SU-DHL-6 (cell line): ENCODE results near the gene DTNBP1.

Source experiments
- H2AFZ ChIP-seq: fragments of 200-600 bp; sonication (generic); 2 replicates; pipeline ENCODE4 v1.6.1; 2014; ENCODE audit warnings: low read depth, mild to moderate bottlenecking, moderate library complexity, mixed read lengths, antibody characterized with exemption, low read length; ENCODE audit not compliant: severe bottlenecking
- H3F3A ChIP-seq: fragments of 200-600 bp; shearing (Covaris generic); 2 replicates; pipeline ENCODE4 v1.6.0; 2016; ENCODE audit warnings: antibody characterized with exemption, mild to moderate bottlenecking; ENCODE audit not compliant: insufficient read depth
- H3K27ac ChIP-seq: fragments of 200-600 bp; sonication (generic); 2 replicates; pipeline ENCODE4 v1.5.1; 2016; ENCODE audit warnings: low read depth, mild to moderate bottlenecking, low read length, moderate library complexity, mixed read lengths
- H3K27me3 ChIP-seq: fragments of 200-600 bp; sonication (generic), shearing (Covaris generic); 2 replicates; pipeline ENCODE4 v1.6.0; 2014; ENCODE audit warnings: mild to moderate bottlenecking, low read length
- H3K36me3 ChIP-seq: fragments of 200-600 bp; sonication (generic); 2 replicates; pipeline ENCODE4 v1.6.1; 2014; ENCODE audit warnings: mild to moderate bottlenecking, low read length, mixed read lengths
- H3K4me2 ChIP-seq: fragments of 300-600, 200-600 bp; shearing (Covaris generic), sonication (generic); 2 replicates; pipeline ENCODE4 v1.6.0; 2014; ENCODE audit warnings: low read length, low read depth, mild to moderate bottlenecking; ENCODE audit not compliant: poor library complexity, severe bottlenecking
- H3K4me3 ChIP-seq: fragments of 200-600 bp; sonication (generic); 2 replicates; pipeline ENCODE4 v1.5.1; 2014; ENCODE audit warnings: antibody characterized with exemption, low read length, mild to moderate bottlenecking, mixed read lengths; ENCODE audit not compliant: insufficient read depth, poor library complexity, severe bottlenecking
- H3K79me2 ChIP-seq: fragments of 200-600 bp; sonication (generic); 2 replicates; pipeline ENCODE4 v1.6.1; 2014; ENCODE audit warnings: mild to moderate bottlenecking, low read length, moderate library complexity; ENCODE audit not compliant: insufficient read depth
- H3K9ac ChIP-seq: fragments of 200-600 bp; sonication (generic); 2 replicates; pipeline ENCODE4 v1.7.0; 2014; ENCODE audit warnings: mild to moderate bottlenecking, low read length
- H3K9me2 ChIP-seq: fragments of 200-600 bp; sonication (generic); replicated peaks from 2 replicates; pipeline ENCODE4 v1.6.1; 2014; ENCODE audit warnings: low read length; ENCODE audit not compliant: insufficient read depth
- H3K9me3 ChIP-seq: fragments of 200-600 bp; sonication (generic); 2 replicates; pipeline ENCODE4 v1.6.1; 2014; ENCODE audit warnings: low read length, mixed read lengths; ENCODE audit not compliant: insufficient read depth
- H4K20me1 ChIP-seq: fragments of 200-600 bp; sonication (generic); 2 replicates; pipeline ENCODE4 v1.6.1; 2014; ENCODE audit warnings: low read depth, mild to moderate bottlenecking, antibody characterized with exemption, low read length, moderate library complexity, mixed read lengths
- EZH2phosphoT487 ChIP-seq: fragments of 200-600 bp; sonication (generic), shearing (Covaris generic); conservative IDR thresholded peaks from 2 replicates; pipeline ENCODE4 v1.6.1; 2018; ENCODE audit warnings: mild to moderate bottlenecking, antibody characterized with exemption, low read length, moderate library complexity, mixed read lengths
- TF ChIP-seq, protein P1 (sequence below): fragments of 200-600 bp; sonication (generic); IDR thresholded peaks from one replicate; pipeline ENCODE4 v1.5.1; 2017; ENCODE audit warnings: antibody characterized with exemption, mild to moderate bottlenecking, low read length, moderate library complexity; ENCODE audit not compliant: insufficient read depth, poor library complexity, severe bottlenecking

Gene DTNBP1

DNA sequence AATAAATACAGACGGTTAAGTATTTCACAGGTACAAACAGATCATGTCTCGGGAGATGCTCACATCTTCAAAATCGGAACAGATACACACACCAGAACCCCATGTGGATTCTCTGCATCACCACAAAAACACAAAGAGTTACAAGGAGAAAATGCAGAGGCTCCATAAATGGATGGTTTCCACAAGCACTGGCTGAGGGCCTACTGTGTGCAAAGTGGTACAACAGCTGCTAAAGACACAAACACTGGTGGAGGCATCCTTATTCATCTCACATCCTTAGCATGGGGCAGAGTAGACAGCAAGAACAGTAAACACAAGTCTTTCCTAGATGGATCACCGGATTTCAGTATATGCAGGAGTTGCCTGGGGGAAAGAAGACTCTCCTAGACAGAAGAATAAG, 88.8 kb downstream of the DTNBP1 start:
- no peak overlapping the region for H2AFZ ChIP-seq
- no peaks in the 10 kb centered on the region for H3K27me3 ChIP-seq
- no peaks in the 10 kb centered on the region for H3F3A ChIP-seq
- no peaks in the 10 kb centered on the region for H3K9me3 ChIP-seq
- H3K4me3 ChIP-seq = no peak overlapping the region
- H3K9ac ChIP-seq = no peak overlapping the region
- no peak overlapping the region for H3K27ac ChIP-seq
- no peak overlapping the region for H3K4me2 ChIP-seq
- TF ChIP-seq, protein P1, sequence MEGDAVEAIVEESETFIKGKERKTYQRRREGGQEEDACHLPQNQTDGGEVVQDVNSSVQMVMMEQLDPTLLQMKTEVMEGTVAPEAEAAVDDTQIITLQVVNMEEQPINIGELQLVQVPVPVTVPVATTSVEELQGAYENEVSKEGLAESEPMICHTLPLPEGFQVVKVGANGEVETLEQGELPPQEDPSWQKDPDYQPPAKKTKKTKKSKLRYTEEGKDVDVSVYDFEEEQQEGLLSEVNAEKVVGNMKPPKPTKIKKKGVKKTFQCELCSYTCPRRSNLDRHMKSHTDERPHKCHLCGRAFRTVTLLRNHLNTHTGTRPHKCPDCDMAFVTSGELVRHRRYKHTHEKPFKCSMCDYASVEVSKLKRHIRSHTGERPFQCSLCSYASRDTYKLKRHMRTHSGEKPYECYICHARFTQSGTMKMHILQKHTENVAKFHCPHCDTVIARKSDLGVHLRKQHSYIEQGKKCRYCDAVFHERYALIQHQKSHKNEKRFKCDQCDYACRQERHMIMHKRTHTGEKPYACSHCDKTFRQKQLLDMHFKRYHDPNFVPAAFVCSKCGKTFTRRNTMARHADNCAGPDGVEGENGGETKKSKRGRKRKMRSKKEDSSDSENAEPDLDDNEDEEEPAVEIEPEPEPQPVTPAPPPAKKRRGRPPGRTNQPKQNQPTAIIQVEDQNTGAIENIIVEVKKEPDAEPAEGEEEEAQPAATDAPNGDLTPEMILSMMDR = no peak
- no peak for TF ChIP-seq EZH2phosphoT487
- no peaks in the 10 kb centered on the region for H3K9me2 ChIP-seq
- H3K79me2 ChIP-seq = peaks cover 73% of the 10 kb centered on the region
- peaks cover 5% of the 10 kb centered on the region; the same call in 1 of the 2 replicates for H3K36me3 ChIP-seq
- peaks cover 15% of the 10 kb centered on the region; the same call in 1 of the 2 replicates for H4K20me1 ChIP-seq

DNA sequence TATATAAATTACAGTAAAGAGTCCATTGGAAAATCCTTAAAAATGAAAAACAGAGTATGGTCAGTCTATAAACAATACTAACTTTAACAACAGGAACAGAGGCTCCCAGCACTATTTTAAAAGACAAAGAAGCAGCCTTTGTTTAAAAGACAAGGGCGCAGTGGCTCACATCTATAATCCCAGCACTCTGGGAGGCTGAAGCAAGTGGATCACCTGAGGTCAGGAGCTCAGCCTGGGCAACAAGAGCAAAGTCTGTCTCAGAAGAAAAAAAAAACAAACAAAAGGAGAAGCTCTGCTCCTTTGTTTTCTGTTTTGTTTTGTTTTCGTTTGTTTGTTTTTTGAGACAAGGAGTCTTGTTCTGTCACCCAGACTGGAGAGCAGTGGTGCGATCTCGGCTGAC, 89.4 kb downstream of the DTNBP1 start:
- no peak overlapping the region for H3K9ac ChIP-seq
- no peak overlapping the region for H3K27ac ChIP-seq
- H3K36me3 ChIP-seq = peaks cover 5% of the 10 kb centered on the region; the same call in 1 of the 2 replicates
- H3K4me2 ChIP-seq = no peak overlapping the region
- H3K79me2 ChIP-seq = peaks cover 75% of the 10 kb centered on the region
- H3K9me3 ChIP-seq = no peaks in the 10 kb centered on the region
- H3K27me3 ChIP-seq = no peaks in the 10 kb centered on the region
- no peak overlapping the region for H2AFZ ChIP-seq
- peaks cover 15% of the 10 kb centered on the region; the same call in 1 of the 2 replicates for H4K20me1 ChIP-seq
- no peaks in the 10 kb centered on the region for H3K9me2 ChIP-seq
- H3F3A ChIP-seq = no peaks in the 10 kb centered on the region
- no peak overlapping the region for H3K4me3 ChIP-seq
- no peak for TF ChIP-seq EZH2phosphoT487
- TF ChIP-seq, protein P1 = no peak

GRCh38 chr6:15572296-15573016, 90.4 kb downstream of the DTNBP1 start:
- no peaks in the 10 kb centered on the region for H3F3A ChIP-seq
- no peak overlapping the region for H2AFZ ChIP-seq
- H3K9me2 ChIP-seq = no peaks in the 10 kb centered on the region

More at GRCh38 chr6:15572296-15573016, 90.4 kb downstream of the DTNBP1 start:
- Histone ChIP-seq H4K20me1 (peaks cover 15% of the 10 kb centered on the region; the same call in 1 of the 2 replicates), H3K36me3 (peaks cover 5% of the 10 kb centered on the region; the same call in 1 of the 2 replicates), H3K27me3 (no peaks in the 10 kb centered on the region), H3K79me2 (peaks cover 79% of the 10 kb centered on the region), H3K27ac (no peak overlapping the region), H3K4me2 (no peak overlapping the region), H3K9me3 (no peaks in the 10 kb centered on the region), H3K9ac (no peak overlapping the region), H3K4me3 (no peak overlapping the region)
- TF ChIP-seq, protein P1 = no peak
- no peak for TF ChIP-seq EZH2phosphoT487
